Endothelial cell of umbilical vein (primary cell): ENCODE measurements around the gene JAM2. TPM values are rescaled to one million over a fixed set of nuclear protein-coding genes. Genes with fewer than 3 reads are reported as not detected.

Experiments used
- BruUV-seq: library from RNA; stranded (reverse); fragments of 400-500 nt; replicated peaks from 2 replicates; lab custom pipeline; 2021; lab: Mats Ljungman, UMichigan
- CTCF ChIA-PET: fragments of 300-600, 350-600 bp; sonication (Branson Sonifier 250); formaldehyde crosslinking; loops from one replicate; lab custom pipeline; 2021; ENCODE audit warnings: antibody characterized with exemption, inconsistent platforms; lab: Charles Lee
- POLR2A ChIA-PET: fragments of 300-600, 350-600 bp; sonication (Branson Sonifier 250); formaldehyde crosslinking; loops from one replicate; lab custom pipeline; 2021; ENCODE audit warnings: antibody characterized with exemption, inconsistent platforms; lab: Charles Lee
- DNase-seq: peaks from one replicate; pipeline ENCODE4 v3.0.0-alpha.2; 2011; ENCODE audit warnings: low read depth, low spot score
- FAIRE-seq: peaks from 2 replicates; lab custom pipeline; 2011; peaks lifted over from hg19 to GRCh38; lab: Jason Lieb, UNC
- H2AFZ ChIP-seq: 2 replicates; pipeline ENCODE4 v1.6.0; 2012; ENCODE audit warnings: low read depth, low read length, control low read depth, inconsistent platforms
- H3K27ac ChIP-seq: 2 replicates; pipeline ENCODE4 v1.5.1; 2011; ENCODE audit warnings: low read depth, mild to moderate bottlenecking, control low read depth, low read length, moderate library complexity; ENCODE audit not compliant: insufficient read depth
- H3K27me3 ChIP-seq, 2 experiments: 2 replicates each; pipeline versions ENCODE4 v1.6.0 to v1.6.1; 2011; ENCODE audit warnings: low read length in 2 of 2, mixed read lengths in 1 of 2; ENCODE audit not compliant: control insufficient read depth in 2 of 2, insufficient read depth in 2 of 2
- H3K36me3 ChIP-seq, 2 experiments: 2 replicates in 1 of 2; 3 replicates in 1 of 2; pipeline ENCODE4 v1.5.1; 2011; ENCODE audit warnings: low read length in 2 of 2, mild to moderate bottlenecking in 1 of 2, moderate library complexity in 1 of 2; ENCODE audit not compliant: control insufficient read depth in 2 of 2, insufficient read depth in 2 of 2; ENCODE audit errors: extremely low read depth in 1 of 2
- H3K4me1 ChIP-seq: 3 replicates; pipeline ENCODE4 v1.5.1; 2011; ENCODE audit warnings: mild to moderate bottlenecking, low read length; ENCODE audit not compliant: control insufficient read depth, insufficient read depth; ENCODE audit errors: extremely low read depth
- H3K4me2 ChIP-seq: 2 replicates; pipeline ENCODE4 v1.6.1; 2011; ENCODE audit warnings: low read length, control low read depth, mixed read lengths; ENCODE audit not compliant: insufficient read depth
- H3K4me3 ChIP-seq, 3 experiments: fragments of 200-600 bp in 1 of 3; sonication (generic), shearing (Covaris generic) in 1 of 3; replicated peaks in 1 of 3; 2 replicates each; pipeline ENCODE4 v1.5.1; 2011 to 2016; ENCODE audit warnings: control low read depth in 3 of 3, low read length in 3 of 3, mild to moderate bottlenecking in 2 of 3, inconsistent platforms in 1 of 3, low read depth in 1 of 3, moderate library complexity in 1 of 3; ENCODE audit not compliant: insufficient read depth in 1 of 3
- H3K79me2 ChIP-seq: 2 replicates; pipeline ENCODE4 v1.6.0; 2012; ENCODE audit warnings: low read length, inconsistent platforms; ENCODE audit not compliant: control insufficient read depth, insufficient read depth
- H3K9ac ChIP-seq: replicated peaks from 2 replicates; pipeline ENCODE3; 2011; ENCODE audit warnings: low read length, control low read depth; ENCODE audit not compliant: insufficient read depth; ENCODE audit errors: extremely low read depth
- H3K9me1 ChIP-seq: replicated peaks from 3 replicates; pipeline ENCODE4 v1.6.0; 2011; ENCODE audit warnings: mild to moderate bottlenecking, low read length; ENCODE audit not compliant: control insufficient read depth, insufficient read depth; ENCODE audit errors: extremely low read depth
- H3K9me3 ChIP-seq: replicated peaks from 2 replicates; pipeline ENCODE4 v1.5.1; 2012; ENCODE audit warnings: low read length, inconsistent platforms; ENCODE audit not compliant: control insufficient read depth, insufficient read depth
- H4K20me1 ChIP-seq: replicated peaks from 2 replicates; pipeline ENCODE3; 2011; ENCODE audit warnings: mild to moderate bottlenecking, low read length; ENCODE audit not compliant: control insufficient read depth, insufficient read depth; ENCODE audit errors: extremely low read depth
- EZH2 ChIP-seq: IDR thresholded peaks from 2 replicates; pipeline ENCODE4 v1.6.1; 2012; ENCODE audit warnings: borderline replicate concordance, low read depth, mild to moderate bottlenecking, moderate library complexity, low read length, inconsistent platforms; ENCODE audit not compliant: severe bottlenecking
- FOS ChIP-seq: IDR thresholded peaks from 2 replicates; pipeline ENCODE4 v1.6.1; 2011; ENCODE audit warnings: mild to moderate bottlenecking, low read length, moderate library complexity, borderline replicate concordance; ENCODE audit not compliant: insufficient read depth
- GATA2 ChIP-seq: IDR thresholded peaks from 2 replicates; pipeline ENCODE4 v1.7.0; 2011; ENCODE audit warnings: low read depth, mild to moderate bottlenecking, moderate library complexity, mixed read lengths, low read length; ENCODE audit not compliant: insufficient read length, insufficient read depth
- JUN ChIP-seq: IDR thresholded peaks from 2 replicates; pipeline ENCODE4 v1.6.1; 2011; ENCODE audit warnings: borderline replicate concordance, low read depth; ENCODE audit not compliant: insufficient read length, insufficient read depth
- MAX ChIP-seq: IDR thresholded peaks from 2 replicates; pipeline ENCODE4 v1.6.1; 2011; ENCODE audit not compliant: insufficient read depth, insufficient read length
- MYC ChIP-seq: IDR thresholded peaks from one replicate; pipeline ENCODE4 v1.6.1; 2011; ENCODE audit warnings: mild to moderate bottlenecking, low read depth, low read length
- POLR2A ChIP-seq: IDR thresholded peaks from 2 replicates; pipeline ENCODE4 v1.6.1; 2012; ENCODE audit warnings: low read depth, mild to moderate bottlenecking, control low read depth, low read length
- POLR2AphosphoS5 ChIP-seq: IDR thresholded peaks from 2 replicates; pipeline ENCODE4 v1.6.1; 2012; ENCODE audit warnings: low read depth, mild to moderate bottlenecking, control low read depth, low read length, moderate library complexity; ENCODE audit not compliant: insufficient read depth
- dilution Hi-C: fragments of 300-500 bp; cut with MboI; formaldehyde crosslinking; loops from one replicate; pipeline ENCODE4 v1.15.0; 2019; ENCODE audit warnings: low sequenced_read_pairs; ENCODE audit not compliant: extremely low pct_ligation_motif_present
- intact Hi-C: fragments of 100-400 bp; cut with micrococcal nuclease; formaldehyde crosslinking; loops from one replicate; pipeline ENCODE4 v1.10.0; 2022
- polyA plus RNA-seq, 4 experiments: library from polyadenylated mRNA; depleted of rRNA in 3 of 4; stranded (reverse) in 3 of 4; unstranded in 1 of 4; fragments of >200 nt; gene quantifications; 2 replicates each; pipeline versions ENCODE4 v1.2.1 to v1.2.3, GENCODE V29; 2011 to 2012; ENCODE audit warnings: missing spikeins in 1 of 4
- total RNA-seq: library from RNA; stranded (reverse); gene quantifications from 2 replicates; pipeline ENCODE4 v1.2.3, GENCODE V29; 2021
- TF ChIP-seq, protein P1 (sequence below), 2 donors: IDR thresholded peaks; 1 replicate in 1 of 2; 2 replicates in 1 of 2; pipeline ENCODE4 v1.5.1; 2011; ENCODE audit warnings: low read length in 2 of 2, mild to moderate bottlenecking in 2 of 2, moderate library complexity in 2 of 2, control low read depth in 1 of 2, inconsistent platforms in 1 of 2, low read depth in 1 of 2; ENCODE audit not compliant: insufficient read depth in 1 of 2; ENCODE audit errors: extremely low read depth in 1 of 2

JAM2 gene
- total and polyA plus RNA-seq, 2 donors (not counting 3 experiments of a cell fraction or from before 2014, with no cell fraction given): 0.14 to 0.20 TPM

DNA sequence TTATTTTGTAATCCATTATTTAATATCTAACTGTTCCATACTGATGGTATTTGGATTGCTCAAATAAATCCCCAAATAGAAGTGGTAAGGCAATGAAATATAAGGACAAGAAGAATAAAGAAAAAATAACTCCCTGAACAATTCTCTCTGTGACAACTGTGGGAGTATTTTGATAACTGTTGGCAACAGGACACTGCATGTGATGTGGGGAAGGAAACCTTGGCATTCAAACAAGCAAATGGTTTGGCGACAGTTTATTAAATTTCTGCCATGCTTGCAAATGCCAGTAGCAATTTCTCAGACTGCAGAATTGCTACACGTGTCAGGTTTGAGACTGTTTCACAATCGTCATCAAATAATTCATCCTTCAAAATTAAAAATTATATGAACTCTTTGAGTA, 23.2 kb upstream of the JAM2 start:
- no peaks in the 10 kb centered on the region for H3K9me1 ChIP-seq
- no peak overlapping the region for H3K27ac ChIP-seq
- H3K9ac ChIP-seq: no peak overlapping the region
- H3K4me3 ChIP-seq: no peak overlapping the region
- H3K79me2 ChIP-seq: no peaks in the 10 kb centered on the region
- no peak for TF ChIP-seq POLR2AphosphoS5
- no peak for TF ChIP-seq MYC
- TF ChIP-seq MAX: no peak
- TF ChIP-seq EZH2: no peak
- no peak for TF ChIP-seq GATA2
- H3K36me3 ChIP-seq: no peaks in the 10 kb centered on the region
- no peak overlapping the region for H3K4me2 ChIP-seq
- no peaks in the 10 kb centered on the region for H3K9me3 ChIP-seq
- CTCF ChIA-PET: interaction anchor here (1.5 to 2.1 kb wide), 2 partner anchors 14 to 92 kb away, joined by 4 to 6 read pairs; no protein-coding TSS in a partner anchor
- peaks cover 0 to 2% of the 10 kb centered on the region in 2 experiments for H3K27me3 ChIP-seq
- H2AFZ ChIP-seq: no peak overlapping the region
- dilution Hi-C loops: no loop called here
- FAIRE-seq (no peak), DNase-seq (no peak)
- intact Hi-C loops: no loop called here
- H4K20me1 ChIP-seq: no peaks in the 10 kb centered on the region
- BruUV-seq: no TSS peak
- H3K4me1 ChIP-seq: no peaks in the 10 kb centered on the region
- POLR2A ChIA-PET: no interaction called here

- CTCF ChIA-PET: no interaction called here
- intact Hi-C loops: no loop called here
- H2AFZ ChIP-seq: no peak overlapping the region
- H3K4me3 ChIP-seq: no peak overlapping the region
- no peak overlapping the region for H3K27ac ChIP-seq
- dilution Hi-C loops: no loop called here
- TF ChIP-seq EZH2 (no peak), POLR2AphosphoS5 (no peak), FOS (no peak), GATA2 (no peak), JUN (no peak), MAX (no peak), POLR2A (no peak), MYC (no peak)
- TF ChIP-seq, protein P1, sequence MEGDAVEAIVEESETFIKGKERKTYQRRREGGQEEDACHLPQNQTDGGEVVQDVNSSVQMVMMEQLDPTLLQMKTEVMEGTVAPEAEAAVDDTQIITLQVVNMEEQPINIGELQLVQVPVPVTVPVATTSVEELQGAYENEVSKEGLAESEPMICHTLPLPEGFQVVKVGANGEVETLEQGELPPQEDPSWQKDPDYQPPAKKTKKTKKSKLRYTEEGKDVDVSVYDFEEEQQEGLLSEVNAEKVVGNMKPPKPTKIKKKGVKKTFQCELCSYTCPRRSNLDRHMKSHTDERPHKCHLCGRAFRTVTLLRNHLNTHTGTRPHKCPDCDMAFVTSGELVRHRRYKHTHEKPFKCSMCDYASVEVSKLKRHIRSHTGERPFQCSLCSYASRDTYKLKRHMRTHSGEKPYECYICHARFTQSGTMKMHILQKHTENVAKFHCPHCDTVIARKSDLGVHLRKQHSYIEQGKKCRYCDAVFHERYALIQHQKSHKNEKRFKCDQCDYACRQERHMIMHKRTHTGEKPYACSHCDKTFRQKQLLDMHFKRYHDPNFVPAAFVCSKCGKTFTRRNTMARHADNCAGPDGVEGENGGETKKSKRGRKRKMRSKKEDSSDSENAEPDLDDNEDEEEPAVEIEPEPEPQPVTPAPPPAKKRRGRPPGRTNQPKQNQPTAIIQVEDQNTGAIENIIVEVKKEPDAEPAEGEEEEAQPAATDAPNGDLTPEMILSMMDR (IDR thresholded peaks at IDR 0.05; ENCODE audit: extremely low read depth in 1 of 2, insufficient read depth in 1 of 2, low read depth in 1 of 2, low read length in 2 of 2): no peak
- H3K79me2 ChIP-seq: no peaks in the 10 kb centered on the region
- no peaks in the 10 kb centered on the region for H3K9me1 ChIP-seq
- H3K4me2 ChIP-seq: no peak overlapping the region
- H3K27me3 ChIP-seq: peaks cover 0 to 2% of the 10 kb centered on the region in 2 experiments
- POLR2A ChIA-PET: no interaction called here
- no peak for FAIRE-seq
- no TSS peak for BruUV-seq
- H4K20me1 ChIP-seq: no peaks in the 10 kb centered on the region
- no peaks in the 10 kb centered on the region for H3K9me3 ChIP-seq
- no peaks in the 10 kb centered on the region for H3K36me3 ChIP-seq
- no peak for DNase-seq
- no peak overlapping the region for H3K9ac ChIP-seq
- H3K4me1 ChIP-seq: no peaks in the 10 kb centered on the region
These were observed 19.9 kb upstream of the JAM2 start for GRCh38 chr21:25619198-25619597.
